Measurements from ENCODE around the gene SNUPN.
"Not testable (repeated sequence)": the region's sequence is repeated elsewhere in the genome, so short reads cannot be mapped to it uniquely, and the experiment has no call there.

SNUPN gene

DNA sequence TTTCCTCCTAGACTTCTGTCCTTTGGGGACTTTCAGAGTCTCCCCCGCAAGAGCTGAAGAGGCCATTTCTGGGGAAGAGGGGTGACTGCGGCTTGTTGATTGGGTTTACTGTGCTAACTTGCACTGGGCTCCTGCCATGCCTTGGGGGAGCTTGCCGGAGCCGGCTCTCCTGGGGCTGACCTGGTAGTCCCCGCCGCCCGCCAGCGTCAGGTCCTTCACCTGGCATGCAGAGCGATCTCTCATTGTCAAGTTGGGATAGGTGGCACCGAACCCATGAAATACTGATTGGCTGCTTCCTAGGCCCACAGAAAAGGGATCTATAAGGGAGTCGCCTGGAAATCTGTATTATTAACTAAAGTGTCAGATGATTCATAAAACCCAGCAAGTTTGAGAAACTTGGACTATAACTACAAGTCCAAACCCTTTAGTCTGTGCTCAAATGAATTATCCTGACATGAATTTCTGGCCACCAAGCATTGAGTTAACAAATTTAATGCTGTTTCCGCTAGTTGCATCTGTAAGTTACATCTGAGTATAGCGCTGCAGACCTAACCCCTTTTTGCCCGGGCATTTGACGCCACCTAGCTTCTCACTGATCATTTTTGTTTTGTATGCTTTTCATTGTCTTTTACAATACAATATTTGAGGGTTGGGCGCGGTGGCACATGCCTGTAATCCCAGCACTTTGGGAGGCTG is 15.1 kb upstream of the SNUPN start:
- H3K27ac ChIP-seq: peak overlapping the region; percentile 34 to 98 (median 94)
- H3K4me3 ChIP-seq: peak overlapping the region; percentile 57 to 99 (median 84)

DNA sequence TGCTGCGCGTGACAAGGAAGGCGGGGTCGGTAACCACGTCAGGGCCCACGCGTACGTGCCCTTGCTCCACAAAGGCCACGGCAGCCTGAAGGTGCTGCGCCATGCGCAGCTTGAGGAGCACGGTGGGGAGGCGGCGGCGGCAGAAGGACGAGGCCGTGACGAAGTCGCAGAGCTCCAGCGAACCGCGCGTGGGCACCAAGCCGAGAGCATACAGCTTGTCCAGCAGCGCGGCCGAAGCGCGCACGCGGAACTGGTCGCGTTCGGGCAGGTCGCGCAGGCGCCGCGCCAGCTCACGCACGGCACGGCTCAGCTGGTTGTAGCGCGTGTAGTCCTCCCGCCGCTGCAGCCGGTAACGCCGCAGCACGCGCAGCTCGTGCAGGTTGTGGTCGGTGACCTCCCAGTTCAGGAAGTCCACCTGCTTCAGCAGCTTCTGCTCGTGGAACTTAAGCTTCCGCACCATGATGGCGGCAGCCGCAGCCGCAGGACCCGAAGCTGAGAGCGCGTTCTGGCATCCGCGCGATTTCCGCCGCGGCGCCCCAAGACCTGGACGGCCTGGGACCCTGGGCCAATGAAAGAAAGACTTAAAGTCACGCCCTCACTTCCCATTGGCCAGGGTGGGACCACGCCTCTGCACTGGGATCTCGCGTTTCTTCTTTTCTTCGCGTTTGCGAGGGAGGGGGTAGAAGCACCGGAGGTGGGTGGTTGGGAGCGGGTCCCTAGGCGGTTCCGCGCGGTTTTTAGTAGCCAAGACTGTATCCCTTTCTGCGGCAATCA is 14.4 kb upstream of the SNUPN start, which contains the start of gene IMP3:
TSS of gene IMP3 (minus strand) at position 516 of the 774 bp plus-strand sequence. CDS start at position 460, 56 bp downstream.
- Histone ChIP-seq H3K27ac (peak within 1 kb of the TSS; percentile 87 to 98 (median 94)), H3K4me3 (peak within 1 kb of the TSS; percentile 57 to 99 (median 84))

DNA sequence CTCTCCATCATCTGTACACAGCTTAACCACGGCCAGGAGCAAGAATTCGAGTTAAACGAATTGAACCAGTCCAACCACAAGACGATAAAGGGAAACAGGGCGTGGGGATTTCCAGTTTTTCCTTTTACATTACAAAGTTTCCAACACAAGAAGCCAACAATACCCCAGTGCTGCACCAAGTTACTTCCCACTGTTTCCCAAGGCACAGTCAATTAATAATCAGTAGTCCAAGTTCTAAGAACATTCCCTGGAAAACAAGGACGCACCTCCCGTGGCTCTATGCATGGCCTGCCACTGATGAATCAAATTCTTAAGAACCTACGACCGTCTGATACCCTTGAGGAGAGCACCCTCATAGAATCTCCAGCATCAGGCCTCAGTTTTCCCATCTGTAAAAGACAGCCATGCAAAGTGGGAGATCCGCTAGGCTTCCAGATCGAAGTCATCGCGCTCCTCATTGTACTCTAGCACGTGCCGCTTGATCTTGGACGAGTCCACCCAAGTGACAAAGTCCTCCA is 13.7 kb upstream of the SNUPN start:
- Histone ChIP-seq H3K27ac (peak overlapping the region; percentile 87 to 98 (median 94)), H3K4me3 (peak overlapping the region; percentile 57 to 99 (median 84))

GRCh38 chr15:75637245-75638009 is 11.9 kb upstream of the SNUPN start:
- H3K4me3 ChIP-seq: peak overlapping the region in 2 of 7 experiments; percentile 79 to 99

GRCh38 chr15:75636026-75636425 is 10.5 kb upstream of the SNUPN start:
- H3K27ac ChIP-seq: no peak overlapping the region
- H3K4me3 ChIP-seq: no peak overlapping the region

More at GRCh38 chr15:75637245-75638009, 11.9 kb upstream of the SNUPN start:
- H3K27ac ChIP-seq: peak overlapping the region in 14 of 21 experiments; percentile 40 to 98 (median 92)

- not testable (repeated sequence) for H3K4me3 ChIP-seq, H3K27ac ChIP-seq
Measured at GRCh38 chr15:75633922-75634321, 8.4 kb upstream of the SNUPN start.

DNA sequence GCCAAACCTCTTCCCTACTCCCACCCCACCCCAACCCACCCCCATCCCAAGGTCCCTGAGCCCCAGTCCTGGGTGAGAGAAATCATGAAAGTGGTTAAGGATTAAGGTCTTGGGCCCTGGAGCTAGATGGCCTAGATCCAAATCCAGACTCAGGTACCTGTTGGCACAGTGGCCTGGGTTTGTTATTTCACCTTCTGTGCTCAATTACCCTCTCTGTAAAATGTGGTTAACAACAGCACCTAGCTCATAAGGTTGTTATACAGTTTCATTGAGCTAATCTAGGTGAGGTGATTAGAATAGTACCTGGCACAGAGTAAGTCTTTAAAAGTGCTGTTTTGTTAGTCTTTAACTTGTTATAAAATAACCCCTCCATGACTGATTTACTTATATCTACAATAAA is 6.4 kb upstream of the SNUPN start:
- Histone ChIP-seq H3K4me3 (no peak overlapping the region), H3K27ac (no peak overlapping the region)

DNA sequence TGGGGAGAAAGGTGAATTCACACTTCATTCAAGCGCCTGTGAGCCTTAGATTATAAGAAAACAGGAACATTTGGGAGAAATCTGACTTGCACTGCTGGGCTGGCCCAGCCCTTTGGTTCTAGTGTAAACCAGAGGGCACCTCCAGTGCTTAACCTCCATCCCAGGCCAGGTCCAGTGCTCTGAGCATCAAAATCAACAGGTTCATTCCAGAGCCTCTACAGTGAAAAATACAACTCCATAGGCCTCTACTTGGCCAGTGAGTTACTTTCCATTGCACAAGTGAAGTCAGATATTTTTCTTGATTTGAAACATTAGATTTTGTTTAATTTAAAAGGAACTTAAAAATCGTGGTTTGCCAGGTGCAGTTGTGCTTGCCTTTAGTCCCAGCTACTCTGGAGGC is 3.0 kb downstream of the SNUPN start:
- Histone ChIP-seq H3K4me3 (no peak overlapping the region), H3K27ac (peak overlapping the region in 11 of 21 experiments; percentile 11 to 82 (median 43))

GRCh38 chr15:75620841-75621391 is 4.6 kb downstream of the SNUPN start:
- Histone ChIP-seq H3K4me3 (peak overlapping the region in 1 of 7 experiments; percentile 20), H3K27ac (peak overlapping the region in 20 of 21 experiments; percentile 21 to 86 (median 75))

DNA sequence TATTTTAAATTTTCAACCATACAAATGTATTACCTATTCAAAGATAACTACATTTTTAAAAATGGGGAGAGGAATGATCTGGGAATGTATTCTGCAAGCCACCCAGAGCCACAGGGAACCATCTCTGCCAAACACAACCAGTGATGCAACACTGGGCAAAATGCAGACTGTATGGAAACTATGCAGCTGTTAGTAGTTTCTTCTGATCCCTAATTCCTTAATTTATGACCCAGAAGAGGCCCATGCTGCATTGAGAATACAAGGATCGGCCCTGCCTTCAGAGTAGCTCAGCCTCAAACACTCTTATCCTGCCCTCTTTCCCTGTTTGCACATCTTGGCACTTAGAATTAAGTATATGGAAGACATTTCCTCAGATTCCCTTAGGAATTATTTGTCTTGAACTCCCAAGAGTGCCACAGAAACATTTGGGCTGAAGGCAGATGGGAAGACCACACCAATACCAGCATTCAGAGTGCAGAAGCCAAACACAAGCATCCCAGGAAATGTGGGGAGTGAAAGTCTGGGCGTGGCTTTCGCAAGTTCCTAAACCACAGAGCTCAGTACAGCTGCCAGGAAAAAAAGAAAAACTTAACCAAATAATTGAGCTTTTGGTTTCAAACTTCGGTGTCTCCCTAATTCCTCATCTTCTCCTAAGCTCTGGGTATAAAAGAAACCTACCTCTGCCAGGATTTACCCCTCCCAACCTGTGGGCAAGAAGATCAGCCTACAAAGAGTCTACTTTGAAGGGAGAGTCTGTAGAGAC is 5.3 kb downstream of the SNUPN start:
- Histone ChIP-seq H3K27ac (peak overlapping the region in 19 of 21 experiments; percentile 25 to 86 (median 74)), H3K4me3 (peak overlapping the region in 1 of 7 experiments; percentile 20)

- Histone ChIP-seq H3K4me3 (no peak overlapping the region), H3K27ac (no peak overlapping the region)
Measured at GRCh38 chr15:75616766-75617165, 8.8 kb downstream of the SNUPN start.

DNA sequence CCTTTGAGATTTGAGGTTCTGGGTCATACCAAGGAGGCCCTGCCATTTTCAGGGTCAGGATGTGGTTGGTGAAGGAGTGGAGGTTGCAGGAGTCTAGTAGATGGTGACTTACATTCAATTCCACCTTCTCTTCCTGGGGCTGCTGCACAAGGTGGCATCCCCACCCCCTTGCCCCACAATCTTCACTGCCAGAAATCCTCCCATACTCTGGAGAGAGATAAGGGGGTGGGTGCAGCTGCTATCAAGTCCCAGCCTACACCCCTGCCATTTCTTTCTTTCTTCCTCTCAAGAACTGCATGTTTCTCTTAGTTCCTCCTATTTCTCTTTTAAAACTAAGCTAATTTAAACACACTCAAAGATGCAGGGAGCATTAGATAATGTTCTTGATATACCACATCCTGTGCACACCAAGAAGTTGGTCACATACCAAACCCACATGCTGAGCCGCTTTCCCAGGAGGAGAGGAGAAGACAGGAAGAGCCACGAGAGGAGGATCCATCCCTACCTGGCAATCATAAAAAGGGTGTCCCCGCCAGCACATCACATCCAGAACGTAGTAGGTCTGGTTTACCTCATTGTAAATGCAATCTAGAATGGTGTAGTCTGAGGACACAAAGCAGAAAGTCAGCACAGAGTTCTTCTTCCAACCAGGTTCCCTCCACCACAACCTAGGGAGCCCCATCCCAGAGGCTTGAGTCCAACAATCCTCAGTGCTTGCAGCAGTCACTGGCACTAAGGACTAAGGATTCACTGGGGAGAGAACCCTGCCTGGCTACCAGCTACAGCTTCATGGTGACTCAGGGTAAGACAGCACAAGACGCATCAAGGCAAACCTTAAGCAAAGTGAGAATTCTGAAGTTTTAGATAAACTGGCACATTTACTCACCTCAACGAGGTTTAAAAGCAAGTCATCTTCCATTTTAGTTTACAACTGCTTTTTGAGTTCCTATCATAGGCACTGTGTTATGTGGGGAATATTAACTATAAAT is 18.5 kb downstream of the SNUPN start:
- Histone ChIP-seq H3K27ac (peak overlapping the region in 12 of 21 experiments; percentile 3 to 90 (median 62)), H3K4me3 (no peak overlapping the region)

DNA sequence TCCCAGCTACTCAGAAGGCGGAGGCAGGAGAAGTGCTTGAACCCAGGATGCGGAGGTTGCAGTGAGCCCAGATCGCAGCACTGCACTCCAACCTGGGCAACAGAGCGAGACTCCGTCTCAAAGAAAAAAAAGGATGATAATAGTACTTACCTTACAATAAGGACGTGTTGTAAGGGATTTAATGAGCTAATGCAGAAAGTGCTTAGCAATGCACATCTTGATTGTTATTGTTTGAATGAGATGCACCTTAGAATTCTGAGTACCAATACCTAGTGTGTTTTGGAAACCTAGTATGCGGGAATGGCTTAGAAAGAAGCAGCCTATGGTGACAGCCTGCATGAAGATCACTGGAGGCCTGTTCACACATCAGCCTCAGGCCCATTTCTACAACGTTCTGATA is 19.5 kb downstream of the SNUPN start:
- Histone ChIP-seq H3K4me3 (no peak overlapping the region), H3K27ac (peak overlapping the region in 11 of 21 experiments; percentile 3 to 90 (median 63))

DNA sequence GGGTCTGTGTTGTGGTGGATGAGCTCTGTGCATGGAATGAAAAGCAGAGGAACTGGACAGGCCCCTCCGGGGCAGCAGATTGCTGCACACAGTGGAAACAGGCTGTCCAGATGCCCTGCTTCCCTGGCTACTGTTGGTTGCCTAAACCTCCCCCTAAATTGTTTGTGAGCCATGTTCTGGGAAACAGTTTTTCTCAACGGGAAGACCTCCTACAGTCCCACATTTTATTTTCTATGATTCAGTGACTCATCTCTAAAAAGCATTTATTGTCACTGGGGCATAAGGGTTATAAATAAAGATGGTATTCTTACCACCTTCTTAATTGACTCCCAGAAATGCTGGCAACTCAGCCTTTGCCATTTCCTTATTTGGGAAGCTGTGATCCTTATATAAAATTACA is 26.1 kb downstream of the SNUPN start:
- H3K4me3 ChIP-seq: no peak overlapping the region
- peak overlapping the region in 6 of 21 experiments; percentile 37 to 52 (median 42) for H3K27ac ChIP-seq

DNA sequence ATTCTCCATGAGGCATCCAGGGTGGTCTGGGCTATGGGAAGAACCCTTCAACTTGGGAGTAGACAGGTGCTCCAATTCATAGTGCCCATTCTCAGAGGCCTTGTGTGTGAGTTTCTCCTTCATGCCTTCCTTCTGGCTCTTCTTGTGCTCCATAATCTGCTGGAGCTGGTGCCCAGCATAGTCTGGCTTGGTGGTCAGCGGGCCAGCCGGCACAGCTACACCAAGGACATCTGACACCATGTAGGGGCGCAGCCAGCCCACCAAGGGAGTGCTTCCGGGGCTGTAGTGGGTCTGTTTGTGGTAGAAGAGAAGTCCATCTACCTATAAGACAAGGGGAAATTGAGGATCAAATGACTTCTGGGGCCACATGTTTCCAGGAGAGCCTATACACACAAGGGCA is 27.2 kb downstream of the SNUPN start:
- peak overlapping the region in 10 of 21 experiments; percentile 12 to 66 (median 43) for H3K27ac ChIP-seq

GRCh38 chr15:75597667-75598341 is 27.7 kb downstream of the SNUPN start:
- Histone ChIP-seq H3K4me3 (no peak overlapping the region), H3K27ac (peak overlapping the region in 7 of 21 experiments; percentile 4 to 66 (median 47))

More for the DNA sequence above, 27.2 kb downstream of the SNUPN start:
- no peak overlapping the region for H3K4me3 ChIP-seq

Data from skin epidermis (tissue), 12 donors.